HEK293 (cell line): Measurements from ENCODE around the gene PRCP.
"Not testable (repeated sequence)": the region's sequence is repeated elsewhere in the genome, so short reads cannot be mapped to it uniquely, and the experiment has no call there.

Experiments
- CTCF ChIA-PET: fragments of 350-600 bp; formaldehyde crosslinking; extraction: SDS; loops from one replicate; lab custom pipeline; 2021; ENCODE audit warnings: antibody characterized with exemption; lab: Yijun Ruan, JAX
- POLR2A ChIA-PET: fragments of 300-600 bp; formaldehyde crosslinking; extraction: SDS; loops from one replicate; lab custom pipeline; 2020; ENCODE audit warnings: antibody characterized with exemption, inconsistent platforms; lab: Yijun Ruan, JAX
- H3K27ac ChIP-seq: fragments of 200-500 bp; sonication (Bioruptor generic); 2 replicates; pipeline ENCODE4 v1.5.1; 2014; ENCODE audit warnings: low read depth, low read length, control low read depth, inconsistent platforms; ENCODE audit errors: extremely low read depth
- H3K36me3 ChIP-seq, 2 experiments: fragments of 200-500 bp in 1 of 2; sonication (Bioruptor generic) in 1 of 2; 1 replicate in 1 of 2; 2 replicates in 1 of 2; pipeline ENCODE4 v1.5.1; 2014 to 2017; ENCODE audit warnings: inconsistent platforms in 2 of 2, low read length in 2 of 2; ENCODE audit not compliant: control insufficient read depth in 2 of 2, insufficient read depth in 1 of 2
- H3K4me1 ChIP-seq: fragments of 200-500 bp; sonication (Bioruptor generic); 2 replicates; pipeline ENCODE4 v1.5.1; 2014; ENCODE audit warnings: mild to moderate bottlenecking, low read length, inconsistent platforms; ENCODE audit not compliant: control insufficient read depth, insufficient read depth
- H3K4me3 ChIP-seq: 2 replicates; pipeline ENCODE4 v1.5.1; 2011; ENCODE audit warnings: low read depth, mild to moderate bottlenecking, control low read depth, low read length, moderate library complexity
- H3K9me3 ChIP-seq: fragments of 200-500 bp; sonication (Bioruptor generic); 2 replicates; pipeline ENCODE4 v1.5.1; 2014; ENCODE audit warnings: low read depth, low read length, inconsistent platforms; ENCODE audit not compliant: control insufficient read depth, insufficient read depth
- FEZF1 ChIP-seq: fragments of 450-650 bp; formaldehyde crosslinking; IDR thresholded peaks from 2 replicates; pipeline ENCODE4 v1.5.1; 2016; ENCODE audit warnings: missing biosample characterization, missing genetic modification characterization
- HOXC10 ChIP-seq: sonication (generic); formaldehyde crosslinking; IDR thresholded peaks from 2 replicates; pipeline ENCODE4 v1.8.1; 2023; ENCODE audit warnings: mild to moderate bottlenecking, missing genetic modification reagents
- OVOL3 ChIP-seq: fragments of 450-650 bp; formaldehyde crosslinking; IDR thresholded peaks from 2 replicates; pipeline ENCODE4 v1.5.1; 2016; ENCODE audit warnings: missing biosample characterization, missing genetic modification characterization
- PRDM1 ChIP-seq: fragments of 450-650 bp; formaldehyde crosslinking; IDR thresholded peaks from 2 replicates; pipeline ENCODE4; 2016; ENCODE audit warnings: missing biosample characterization, missing genetic modification characterization
- SP2 ChIP-seq: fragments of 450-650 bp; formaldehyde crosslinking; IDR thresholded peaks from 2 replicates; pipeline ENCODE4 v1.5.1; 2016; ENCODE audit warnings: missing biosample characterization, missing genetic modification characterization
- ZBTB17 ChIP-seq: fragments of 450-650 bp; formaldehyde crosslinking; IDR thresholded peaks from 2 replicates; pipeline ENCODE4 v1.5.1; 2016; ENCODE audit warnings: missing biosample characterization, missing genetic modification characterization
- ZFP69B ChIP-seq: fragments of 450-650 bp; formaldehyde crosslinking; IDR thresholded peaks from 2 replicates; pipeline ENCODE4 v1.5.1; 2016; ENCODE audit warnings: missing biosample characterization, missing genetic modification characterization
- ZNF133 ChIP-seq: fragments of 450-650 bp; formaldehyde crosslinking; IDR thresholded peaks from 2 replicates; pipeline ENCODE4 v1.5.1; 2016; ENCODE audit warnings: missing biosample characterization, missing genetic modification characterization
- ZNF16 ChIP-seq: fragments of 450-650 bp; formaldehyde crosslinking; IDR thresholded peaks from 2 replicates; pipeline ENCODE4 v1.5.1; 2016; ENCODE audit warnings: low read depth, missing biosample characterization, missing genetic modification characterization
- ZNF169 ChIP-seq: fragments of 450-650 bp; formaldehyde crosslinking; IDR thresholded peaks from 2 replicates; pipeline ENCODE4 v1.5.1; 2016; ENCODE audit warnings: missing biosample characterization, missing genetic modification characterization
- ZNF202 ChIP-seq: fragments of 450-650 bp; formaldehyde crosslinking; IDR thresholded peaks from 2 replicates; pipeline ENCODE4 v1.5.1; 2016; ENCODE audit warnings: missing biosample characterization, missing genetic modification characterization, borderline replicate concordance
- ZNF214 ChIP-seq: fragments of 450-650 bp; formaldehyde crosslinking; IDR thresholded peaks from 2 replicates; pipeline ENCODE4 v1.5.1; 2017; ENCODE audit warnings: missing biosample characterization, mild to moderate bottlenecking, missing genetic modification characterization, borderline replicate concordance
- ZNF248 ChIP-seq: fragments of 450-650 bp; formaldehyde crosslinking; IDR thresholded peaks from 2 replicates; pipeline ENCODE4 v1.5.1; 2017; ENCODE audit warnings: missing biosample characterization, missing genetic modification characterization
- ZNF394 ChIP-seq: fragments of 450-650 bp; formaldehyde crosslinking; IDR thresholded peaks from 2 replicates; pipeline ENCODE4 v1.5.1; 2016; ENCODE audit warnings: missing biosample characterization, missing genetic modification characterization, mild to moderate bottlenecking, moderate library complexity, borderline replicate concordance
- ZNF558 ChIP-seq: fragments of 450-650 bp; formaldehyde crosslinking; IDR thresholded peaks from 2 replicates; pipeline ENCODE4 v1.5.1; 2016; ENCODE audit warnings: missing biosample characterization, missing genetic modification characterization
- ZNF623 ChIP-seq: fragments of 450-650 bp; formaldehyde crosslinking; IDR thresholded peaks from 2 replicates; pipeline ENCODE4 v1.5.1; 2016; ENCODE audit warnings: missing biosample characterization, missing genetic modification characterization
- ZNF776 ChIP-seq: fragments of 450-650 bp; formaldehyde crosslinking; IDR thresholded peaks from 2 replicates; pipeline ENCODE4 v1.5.0; 2017; ENCODE audit warnings: missing biosample characterization, missing genetic modification characterization, borderline replicate concordance
- ZSCAN23 ChIP-seq: fragments of 450-650 bp; formaldehyde crosslinking; IDR thresholded peaks from 2 replicates; pipeline ENCODE4 v1.5.1; 2016; ENCODE audit warnings: missing biosample characterization, missing genetic modification characterization
- TF ChIP-seq, protein P1 (sequence below): fragments of 450-650 bp; formaldehyde crosslinking; IDR thresholded peaks from 2 replicates; pipeline ENCODE4 v1.5.1; 2016; ENCODE audit warnings: missing biosample characterization, missing genetic modification characterization
- TF ChIP-seq, protein P2 (sequence below): fragments of 450-650 bp; formaldehyde crosslinking; IDR thresholded peaks from 2 replicates; pipeline ENCODE4 v1.5.1; 2017; ENCODE audit warnings: missing biosample characterization, missing genetic modification characterization
- TF ChIP-seq, protein P3 (sequence below): fragments of 450-650 bp; formaldehyde crosslinking; IDR thresholded peaks from 2 replicates; pipeline ENCODE4 v1.5.1; 2016; ENCODE audit warnings: missing biosample characterization, missing genetic modification characterization
- TF ChIP-seq, protein P4 (sequence below): fragments of 450-650 bp; formaldehyde crosslinking; IDR thresholded peaks from 2 replicates; pipeline ENCODE4 v1.5.1; 2016; ENCODE audit warnings: missing biosample characterization, missing genetic modification characterization

PRCP gene

DNA sequence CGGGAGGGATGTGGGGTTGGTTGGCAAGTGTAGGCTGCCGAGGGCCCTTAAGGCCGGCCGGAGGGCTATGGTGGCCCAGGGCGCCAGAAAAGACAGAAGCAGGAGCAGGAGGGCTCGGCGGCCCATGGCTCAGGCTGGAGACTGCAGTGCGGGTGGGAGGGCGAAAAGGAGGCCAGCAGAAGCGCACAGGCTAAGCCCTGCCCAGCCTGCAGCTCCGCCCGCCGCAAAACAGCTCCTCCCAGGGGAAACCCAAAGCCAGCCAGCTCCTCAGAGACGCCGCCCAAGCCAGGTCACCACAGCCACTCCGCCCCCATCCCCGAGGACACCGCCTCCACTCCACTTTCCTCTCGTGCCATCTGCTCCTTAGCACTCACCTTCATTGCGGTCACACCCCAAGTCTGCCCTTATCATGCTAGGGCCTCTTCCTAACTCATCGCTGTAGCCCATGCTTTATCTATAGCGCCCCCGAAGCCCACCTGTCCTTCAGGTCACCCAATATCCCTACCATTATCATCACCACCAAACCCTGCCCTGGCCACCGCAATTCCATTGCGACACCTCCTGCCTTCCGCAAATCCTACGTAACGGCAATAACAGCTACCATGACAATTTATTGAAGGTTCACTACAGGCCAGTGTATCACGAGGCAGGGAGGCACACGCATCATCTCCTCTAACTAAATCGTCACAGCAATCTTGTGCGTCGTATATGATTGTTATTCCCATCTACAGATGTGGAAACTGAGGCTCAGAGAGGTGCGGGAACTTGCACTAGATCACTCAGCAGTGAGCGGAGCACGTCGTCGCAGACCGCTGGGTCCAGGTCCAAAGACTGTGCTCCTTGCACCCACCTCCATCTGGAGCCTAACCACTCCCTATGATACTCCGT lies at the start of gene PRCP (continued):
- no peak for TF ChIP-seq ZNF248 (tag by site-specific recombination)
- no peak for TF ChIP-seq HOXC10 (CRISPR knock-in tag)
- TF ChIP-seq ZSCAN23, result no peak
- TF ChIP-seq, all 188 proteins: peak for 50

DNA sequence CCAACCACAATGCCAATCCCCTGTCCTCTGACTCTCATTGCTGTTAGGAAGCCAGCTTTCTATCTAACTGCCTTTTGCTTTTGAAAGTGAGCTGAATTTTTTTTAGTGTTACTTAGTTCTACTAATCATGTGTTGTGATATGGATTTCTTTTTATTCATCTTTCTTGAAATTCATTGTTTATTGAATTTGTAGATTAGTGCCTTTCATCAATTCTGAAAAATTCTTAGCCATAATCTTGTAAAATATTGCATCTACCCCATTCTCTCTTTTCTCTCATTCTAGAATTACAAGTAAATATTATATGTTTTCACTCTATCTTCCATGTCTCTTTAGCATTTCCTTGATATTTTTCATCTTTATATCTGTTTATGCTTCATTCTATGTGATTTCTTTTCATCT lies 49.1 kb upstream of the PRCP start:
- POLR2A ChIA-PET, result no interaction called here

DNA sequence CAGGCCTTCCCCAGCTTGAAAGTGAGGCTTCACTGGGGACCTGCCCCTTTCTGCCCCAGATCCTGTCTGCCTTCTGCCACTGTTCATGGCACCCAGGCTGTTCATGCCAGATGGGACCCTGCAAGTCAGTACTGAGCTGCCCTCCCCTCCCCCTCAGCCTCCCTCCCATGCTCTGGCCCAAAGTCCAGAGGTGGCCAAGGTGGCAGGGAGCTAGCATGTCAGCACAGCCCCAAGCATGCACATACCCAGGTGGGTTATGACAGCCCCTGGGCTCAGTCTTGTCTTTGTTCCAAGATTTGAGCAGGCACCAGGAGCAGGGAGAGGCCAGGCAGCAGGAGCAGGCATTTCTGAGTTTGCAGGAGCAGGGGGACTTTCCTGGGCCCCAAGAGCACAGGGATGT lies 45.5 kb upstream of the PRCP start:
- CTCF ChIA-PET, result interaction anchor here (0.5 to 1.4 kb wide), 3 partner anchors 18 to 78 kb away, joined by 3 to 4 read pairs (median 3); no protein-coding TSS in a partner anchor
- Histone ChIP-seq H3K4me3 (no peak overlapping the region), H3K9me3 (no peaks in the 10 kb centered on the region), H3K36me3 (no peaks in the 10 kb centered on the region), H3K27ac (no peak overlapping the region), H3K4me1 (no peaks in the 10 kb centered on the region)
- POLR2A ChIA-PET, result no interaction called here
- TF ChIP-seq SP2 (tag by site-specific recombination), result no peak
- TF ChIP-seq, protein P1, sequence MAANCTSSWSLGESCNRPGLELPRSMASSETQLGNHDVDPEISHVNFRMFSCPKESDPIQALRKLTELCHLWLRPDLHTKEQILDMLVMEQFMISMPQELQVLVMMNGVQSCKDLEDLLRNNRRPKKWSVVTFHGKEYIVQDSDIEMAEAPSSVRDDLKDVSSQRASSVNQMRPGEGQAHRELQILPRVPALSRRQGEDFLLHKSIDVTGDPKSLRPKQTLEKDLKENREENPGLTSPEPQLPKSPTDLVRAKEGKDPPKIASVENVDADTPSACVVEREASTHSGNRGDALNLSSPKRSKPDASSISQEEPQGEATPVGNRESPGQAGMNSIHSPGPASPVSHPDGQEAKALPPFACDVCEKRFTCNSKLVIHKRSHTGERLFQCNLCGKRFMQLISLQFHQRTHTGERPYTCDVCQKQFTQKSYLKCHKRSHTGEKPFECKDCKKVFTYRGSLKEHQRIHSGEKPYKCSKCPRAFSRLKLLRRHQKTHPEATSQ, result no peak
- TF ChIP-seq ZNF214 (tag by site-specific recombination), result no peak
- no peak for TF ChIP-seq PRDM1 (tag by site-specific recombination)
- TF ChIP-seq, protein P2, sequence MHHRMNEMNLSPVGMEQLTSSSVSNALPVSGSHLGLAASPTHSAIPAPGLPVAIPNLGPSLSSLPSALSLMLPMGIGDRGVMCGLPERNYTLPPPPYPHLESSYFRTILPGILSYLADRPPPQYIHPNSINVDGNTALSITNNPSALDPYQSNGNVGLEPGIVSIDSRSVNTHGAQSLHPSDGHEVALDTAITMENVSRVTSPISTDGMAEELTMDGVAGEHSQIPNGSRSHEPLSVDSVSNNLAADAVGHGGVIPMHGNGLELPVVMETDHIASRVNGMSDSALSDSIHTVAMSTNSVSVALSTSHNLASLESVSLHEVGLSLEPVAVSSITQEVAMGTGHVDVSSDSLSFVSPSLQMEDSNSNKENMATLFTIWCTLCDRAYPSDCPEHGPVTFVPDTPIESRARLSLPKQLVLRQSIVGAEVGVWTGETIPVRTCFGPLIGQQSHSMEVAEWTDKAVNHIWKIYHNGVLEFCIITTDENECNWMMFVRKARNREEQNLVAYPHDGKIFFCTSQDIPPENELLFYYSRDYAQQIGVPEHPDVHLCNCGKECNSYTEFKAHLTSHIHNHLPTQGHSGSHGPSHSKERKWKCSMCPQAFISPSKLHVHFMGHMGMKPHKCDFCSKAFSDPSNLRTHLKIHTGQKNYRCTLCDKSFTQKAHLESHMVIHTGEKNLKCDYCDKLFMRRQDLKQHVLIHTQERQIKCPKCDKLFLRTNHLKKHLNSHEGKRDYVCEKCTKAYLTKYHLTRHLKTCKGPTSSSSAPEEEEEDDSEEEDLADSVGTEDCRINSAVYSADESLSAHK (tag by site-specific recombination), result no peak
- TF ChIP-seq ZNF202 (tag by site-specific recombination), result no peak
- TF ChIP-seq, protein P3, sequence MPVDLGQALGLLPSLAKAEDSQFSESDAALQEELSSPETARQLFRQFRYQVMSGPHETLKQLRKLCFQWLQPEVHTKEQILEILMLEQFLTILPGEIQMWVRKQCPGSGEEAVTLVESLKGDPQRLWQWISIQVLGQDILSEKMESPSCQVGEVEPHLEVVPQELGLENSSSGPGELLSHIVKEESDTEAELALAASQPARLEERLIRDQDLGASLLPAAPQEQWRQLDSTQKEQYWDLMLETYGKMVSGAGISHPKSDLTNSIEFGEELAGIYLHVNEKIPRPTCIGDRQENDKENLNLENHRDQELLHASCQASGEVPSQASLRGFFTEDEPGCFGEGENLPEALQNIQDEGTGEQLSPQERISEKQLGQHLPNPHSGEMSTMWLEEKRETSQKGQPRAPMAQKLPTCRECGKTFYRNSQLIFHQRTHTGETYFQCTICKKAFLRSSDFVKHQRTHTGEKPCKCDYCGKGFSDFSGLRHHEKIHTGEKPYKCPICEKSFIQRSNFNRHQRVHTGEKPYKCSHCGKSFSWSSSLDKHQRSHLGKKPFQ (tag by site-specific recombination), result no peak
- TF ChIP-seq, protein P4, sequence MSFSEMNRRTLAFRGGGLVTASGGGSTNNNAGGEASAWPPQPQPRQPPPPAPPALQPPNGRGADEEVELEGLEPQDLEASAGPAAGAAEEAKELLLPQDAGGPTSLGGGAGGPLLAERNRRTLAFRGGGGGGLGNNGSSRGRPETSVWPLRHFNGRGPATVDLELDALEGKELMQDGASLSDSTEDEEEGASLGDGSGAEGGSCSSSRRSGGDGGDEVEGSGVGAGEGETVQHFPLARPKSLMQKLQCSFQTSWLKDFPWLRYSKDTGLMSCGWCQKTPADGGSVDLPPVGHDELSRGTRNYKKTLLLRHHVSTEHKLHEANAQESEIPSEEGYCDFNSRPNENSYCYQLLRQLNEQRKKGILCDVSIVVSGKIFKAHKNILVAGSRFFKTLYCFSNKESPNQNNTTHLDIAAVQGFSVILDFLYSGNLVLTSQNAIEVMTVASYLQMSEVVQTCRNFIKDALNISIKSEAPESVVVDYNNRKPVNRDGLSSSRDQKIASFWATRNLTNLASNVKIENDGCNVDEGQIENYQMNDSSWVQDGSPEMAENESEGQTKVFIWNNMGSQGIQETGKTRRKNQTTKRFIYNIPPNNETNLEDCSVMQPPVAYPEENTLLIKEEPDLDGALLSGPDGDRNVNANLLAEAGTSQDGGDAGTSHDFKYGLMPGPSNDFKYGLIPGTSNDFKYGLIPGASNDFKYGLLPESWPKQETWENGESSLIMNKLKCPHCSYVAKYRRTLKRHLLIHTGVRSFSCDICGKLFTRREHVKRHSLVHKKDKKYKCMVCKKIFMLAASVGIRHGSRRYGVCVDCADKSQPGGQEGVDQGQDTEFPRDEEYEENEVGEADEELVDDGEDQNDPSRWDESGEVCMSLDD (tag by site-specific recombination), result no peak
- TF ChIP-seq ZNF16 (tag by site-specific recombination), result no peak
- no peak for TF ChIP-seq ZFP69B (tag by site-specific recombination)
- no peak for TF ChIP-seq ZNF133 (tag by site-specific recombination)
- no peak for TF ChIP-seq ZNF169 (tag by site-specific recombination)
- no peak for TF ChIP-seq ZBTB17 (tag by site-specific recombination)
- TF ChIP-seq OVOL3 (tag by site-specific recombination), result no peak
- TF ChIP-seq ZNF776 (tag by site-specific recombination), result no peak
- no peak for TF ChIP-seq FEZF1
- no peak for TF ChIP-seq ZNF394 (tag by site-specific recombination)
- no peak for TF ChIP-seq ZNF623 (tag by site-specific recombination)

More for the DNA sequence above, 49.1 kb upstream of the PRCP start:
- H3K27ac ChIP-seq, result no peak overlapping the region
- CTCF ChIA-PET, result no interaction called here
- TF ChIP-seq ZNF776 (tag by site-specific recombination) (no peak), ZNF558 (tag by site-specific recombination) (peak; percentile 95)
- TF ChIP-seq, all 188 proteins: peak for 1
- H3K36me3 ChIP-seq, result no peaks in the 10 kb centered on the region
- H3K9me3 ChIP-seq, result no peaks in the 10 kb centered on the region
- H3K4me3 ChIP-seq, result no peak overlapping the region
- H3K4me1 ChIP-seq, result no peaks in the 10 kb centered on the region

DNA sequence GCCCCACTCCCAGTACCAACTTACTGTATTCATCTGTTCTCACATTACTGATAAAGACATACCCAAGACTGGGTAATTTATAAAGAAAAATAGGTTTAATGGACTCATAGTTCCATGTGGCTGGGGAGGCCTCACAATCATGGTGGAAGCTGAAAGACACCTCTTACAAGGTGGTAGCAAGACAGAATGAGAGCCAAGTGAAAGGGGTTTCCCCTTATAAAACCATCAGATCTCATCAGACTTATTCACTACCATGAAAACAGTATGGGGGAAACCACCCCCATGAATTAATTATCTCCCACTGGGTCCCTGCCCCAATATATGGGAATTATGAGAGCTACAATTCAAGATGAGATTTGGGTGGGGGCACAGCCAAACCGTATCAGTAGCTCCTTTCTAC lies 44.8 kb upstream of the PRCP start:
- H3K27ac ChIP-seq, POLR2A ChIA-PET, H3K36me3 ChIP-seq, H3K4me3 ChIP-seq, H3K4me1 ChIP-seq, H3K9me3 ChIP-seq: not testable (repeated sequence)
- CTCF ChIA-PET, result interaction anchor here (0.6 kb wide), 1 partner anchor 19 kb away, joined by 4 read pairs; no protein-coding TSS in a partner anchor
